Measurements from ENCODE around the gene ARFIP1.

GRCh38 chr4:152850377-152850776 lies 70.6 kb downstream of the ARFIP1 start:
- TF ChIP-seq, protein P1, sequence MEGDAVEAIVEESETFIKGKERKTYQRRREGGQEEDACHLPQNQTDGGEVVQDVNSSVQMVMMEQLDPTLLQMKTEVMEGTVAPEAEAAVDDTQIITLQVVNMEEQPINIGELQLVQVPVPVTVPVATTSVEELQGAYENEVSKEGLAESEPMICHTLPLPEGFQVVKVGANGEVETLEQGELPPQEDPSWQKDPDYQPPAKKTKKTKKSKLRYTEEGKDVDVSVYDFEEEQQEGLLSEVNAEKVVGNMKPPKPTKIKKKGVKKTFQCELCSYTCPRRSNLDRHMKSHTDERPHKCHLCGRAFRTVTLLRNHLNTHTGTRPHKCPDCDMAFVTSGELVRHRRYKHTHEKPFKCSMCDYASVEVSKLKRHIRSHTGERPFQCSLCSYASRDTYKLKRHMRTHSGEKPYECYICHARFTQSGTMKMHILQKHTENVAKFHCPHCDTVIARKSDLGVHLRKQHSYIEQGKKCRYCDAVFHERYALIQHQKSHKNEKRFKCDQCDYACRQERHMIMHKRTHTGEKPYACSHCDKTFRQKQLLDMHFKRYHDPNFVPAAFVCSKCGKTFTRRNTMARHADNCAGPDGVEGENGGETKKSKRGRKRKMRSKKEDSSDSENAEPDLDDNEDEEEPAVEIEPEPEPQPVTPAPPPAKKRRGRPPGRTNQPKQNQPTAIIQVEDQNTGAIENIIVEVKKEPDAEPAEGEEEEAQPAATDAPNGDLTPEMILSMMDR (IDR thresholded peaks at IDR 0.05): no peak
- TF ChIP-seq ZFX (IDR thresholded peaks at IDR 0.05; ENCODE audit: borderline replicate concordance): no peak
